Uterus (tissue), 2 donors: ENCODE data around the gene PSMB2.

ENCODE experiments used
- CTCF ChIP-seq, 4 experiments: fragments of 200-600 bp in 2 of 4; fragments of 450-650 bp in 2 of 4; sonication (generic) in 2 of 4; IDR thresholded peaks; one replicate each; pipeline ENCODE4 v1.5.1; 2016 to 2019; ENCODE audit warnings: antibody characterized with exemption in 4 of 4, mild to moderate bottlenecking in 2 of 4, moderate library complexity in 1 of 4
- POLR2A ChIP-seq, 2 donors: fragments of 450-650 bp; IDR thresholded peaks; one replicate each; pipeline ENCODE4 v1.6.1; 2016; ENCODE audit warnings: antibody characterized with exemption in 2 of 2, mild to moderate bottlenecking in 1 of 2, moderate library complexity in 1 of 2

- TF ChIP-seq CTCF (IDR thresholded peaks at IDR 0.05) (no peak), POLR2A (IDR thresholded peaks at IDR 0.05) (no peak)
Observed at GRCh38 chr1:35595684-35596083, 45.6 kb downstream of the PSMB2 start.
